ENCODE results near the gene SHISA6.

DNA sequence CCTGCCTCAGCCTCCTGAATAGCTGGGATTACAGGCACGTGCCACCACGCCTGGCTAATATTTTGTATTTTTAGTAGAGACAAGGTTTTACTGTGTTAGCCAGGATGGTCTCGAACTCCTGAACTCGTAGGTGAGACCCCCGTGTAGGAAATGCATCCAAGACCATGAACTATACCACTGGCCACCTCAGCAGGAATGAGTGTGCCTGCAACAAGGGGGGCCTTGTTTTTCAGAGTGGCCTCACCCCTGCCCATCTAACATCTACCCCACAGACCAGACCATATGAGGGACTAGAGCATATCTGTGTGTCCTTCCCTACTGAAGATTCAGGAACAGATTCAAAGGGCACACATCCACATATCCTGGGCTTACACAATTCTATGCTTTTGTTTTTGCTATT, 44.9 kb downstream of the SHISA6 start:
- TF ChIP-seq, protein P1, sequence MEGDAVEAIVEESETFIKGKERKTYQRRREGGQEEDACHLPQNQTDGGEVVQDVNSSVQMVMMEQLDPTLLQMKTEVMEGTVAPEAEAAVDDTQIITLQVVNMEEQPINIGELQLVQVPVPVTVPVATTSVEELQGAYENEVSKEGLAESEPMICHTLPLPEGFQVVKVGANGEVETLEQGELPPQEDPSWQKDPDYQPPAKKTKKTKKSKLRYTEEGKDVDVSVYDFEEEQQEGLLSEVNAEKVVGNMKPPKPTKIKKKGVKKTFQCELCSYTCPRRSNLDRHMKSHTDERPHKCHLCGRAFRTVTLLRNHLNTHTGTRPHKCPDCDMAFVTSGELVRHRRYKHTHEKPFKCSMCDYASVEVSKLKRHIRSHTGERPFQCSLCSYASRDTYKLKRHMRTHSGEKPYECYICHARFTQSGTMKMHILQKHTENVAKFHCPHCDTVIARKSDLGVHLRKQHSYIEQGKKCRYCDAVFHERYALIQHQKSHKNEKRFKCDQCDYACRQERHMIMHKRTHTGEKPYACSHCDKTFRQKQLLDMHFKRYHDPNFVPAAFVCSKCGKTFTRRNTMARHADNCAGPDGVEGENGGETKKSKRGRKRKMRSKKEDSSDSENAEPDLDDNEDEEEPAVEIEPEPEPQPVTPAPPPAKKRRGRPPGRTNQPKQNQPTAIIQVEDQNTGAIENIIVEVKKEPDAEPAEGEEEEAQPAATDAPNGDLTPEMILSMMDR (IDR thresholded peaks at IDR 0.05) = no peak
- TF ChIP-seq EZH2 (IDR thresholded peaks at IDR 0.05; ENCODE audit: borderline replicate concordance, insufficient read depth, low read depth, low read length, poor library complexity, severe bottlenecking) = no peak

Data from B cell (primary cell).